ENCODE results near the gene CLNK.

Gene CLNK

GRCh38 chr4:10727140-10727880 is 42.7 kb upstream of the CLNK start:
- H4K20me1 ChIP-seq (ENCODE audit: control insufficient read depth, insufficient read depth, low read depth, low read length), result no peaks in the 10 kb centered on the region
- no peaks in the 10 kb centered on the region for H3K79me2 ChIP-seq (ENCODE audit: control insufficient read depth, low read length)
- H3K4me3 ChIP-seq (ENCODE audit: low read length), result no peak overlapping the region
- no peak for TF ChIP-seq EZH2phosphoT487 (IDR thresholded peaks at IDR 0.05; ENCODE audit: borderline replicate concordance, low read length)
- no peak overlapping the region for H3K27ac ChIP-seq (ENCODE audit: low read depth, low read length)
- no peaks in the 10 kb centered on the region for H3K36me3 ChIP-seq (ENCODE audit: control insufficient read depth, low read length)
- H3K4me1 ChIP-seq (ENCODE audit: control insufficient read depth, low read length), result peaks cover 23% of the 10 kb centered on the region
- H3K27me3 ChIP-seq (ENCODE audit: control insufficient read depth, low read length), result no peaks in the 10 kb centered on the region
- H3K4me2 ChIP-seq (ENCODE audit: low read length), result no peak overlapping the region
- peaks cover 2% of the 10 kb centered on the region; the same call in 1 of the 2 replicates for H3K9me3 ChIP-seq (ENCODE audit: control insufficient read depth, insufficient read depth, low read length)
- no peaks in the 10 kb centered on the region for H3K9me2 ChIP-seq (replicated peaks; ENCODE audit: control insufficient read depth, low read length)
- H3F3A ChIP-seq (ENCODE audit: control insufficient read depth, insufficient read depth), result no peaks in the 10 kb centered on the region

GRCh38 chr4:10722957-10723356 is 38.4 kb upstream of the CLNK start:
- H4K20me1 ChIP-seq (ENCODE audit: control insufficient read depth, insufficient read depth, low read depth, low read length), result no peaks in the 10 kb centered on the region
- peak overlapping the region; percentile 28 for H3K4me3 ChIP-seq (ENCODE audit: low read length)
- peak overlapping the region; percentile 42 for H3K4me2 ChIP-seq (ENCODE audit: low read length)
- no peak overlapping the region for H3K27ac ChIP-seq (ENCODE audit: low read depth, low read length)
- H3K9me3 ChIP-seq (ENCODE audit: control insufficient read depth, insufficient read depth, low read length), result peaks cover 5% of the 10 kb centered on the region; the same call in 1 of the 2 replicates
- H3F3A ChIP-seq (ENCODE audit: control insufficient read depth, insufficient read depth), result no peaks in the 10 kb centered on the region
- no peaks in the 10 kb centered on the region for H3K36me3 ChIP-seq (ENCODE audit: control insufficient read depth, low read length)
- TF ChIP-seq EZH2phosphoT487 (IDR thresholded peaks at IDR 0.05; ENCODE audit: borderline replicate concordance, low read length), result no peak
- TF ChIP-seq, protein P1, sequence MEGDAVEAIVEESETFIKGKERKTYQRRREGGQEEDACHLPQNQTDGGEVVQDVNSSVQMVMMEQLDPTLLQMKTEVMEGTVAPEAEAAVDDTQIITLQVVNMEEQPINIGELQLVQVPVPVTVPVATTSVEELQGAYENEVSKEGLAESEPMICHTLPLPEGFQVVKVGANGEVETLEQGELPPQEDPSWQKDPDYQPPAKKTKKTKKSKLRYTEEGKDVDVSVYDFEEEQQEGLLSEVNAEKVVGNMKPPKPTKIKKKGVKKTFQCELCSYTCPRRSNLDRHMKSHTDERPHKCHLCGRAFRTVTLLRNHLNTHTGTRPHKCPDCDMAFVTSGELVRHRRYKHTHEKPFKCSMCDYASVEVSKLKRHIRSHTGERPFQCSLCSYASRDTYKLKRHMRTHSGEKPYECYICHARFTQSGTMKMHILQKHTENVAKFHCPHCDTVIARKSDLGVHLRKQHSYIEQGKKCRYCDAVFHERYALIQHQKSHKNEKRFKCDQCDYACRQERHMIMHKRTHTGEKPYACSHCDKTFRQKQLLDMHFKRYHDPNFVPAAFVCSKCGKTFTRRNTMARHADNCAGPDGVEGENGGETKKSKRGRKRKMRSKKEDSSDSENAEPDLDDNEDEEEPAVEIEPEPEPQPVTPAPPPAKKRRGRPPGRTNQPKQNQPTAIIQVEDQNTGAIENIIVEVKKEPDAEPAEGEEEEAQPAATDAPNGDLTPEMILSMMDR (IDR thresholded peaks at IDR 0.05; ENCODE audit: low read depth, low read length, poor library complexity, severe bottlenecking), result no peak
- H3K27me3 ChIP-seq (ENCODE audit: control insufficient read depth, low read length), result no peaks in the 10 kb centered on the region
- H3K79me2 ChIP-seq (ENCODE audit: control insufficient read depth, low read length), result no peaks in the 10 kb centered on the region
- H3K9me2 ChIP-seq (replicated peaks; ENCODE audit: control insufficient read depth, low read length), result no peaks in the 10 kb centered on the region
- peaks cover 18% of the 10 kb centered on the region for H3K4me1 ChIP-seq (ENCODE audit: control insufficient read depth, low read length)

DNA sequence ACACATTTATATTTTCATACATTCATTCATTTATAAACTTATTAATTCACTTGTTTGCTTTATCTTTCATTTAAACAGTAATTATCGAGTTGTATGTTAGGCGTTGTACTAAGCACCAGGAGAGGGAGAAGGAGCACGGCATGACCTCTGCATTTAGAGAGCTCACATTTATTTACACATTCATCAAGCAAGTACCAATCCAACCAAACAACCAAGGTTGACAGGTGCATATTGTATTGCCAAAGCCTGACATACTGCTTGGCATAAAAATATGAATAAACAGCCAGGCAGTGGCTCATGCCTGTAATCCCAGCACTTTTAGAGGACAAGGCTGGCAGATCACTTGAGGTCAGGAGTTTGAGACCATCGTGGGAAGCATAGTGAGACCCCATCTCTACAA is 37.0 kb upstream of the CLNK start:
- H3K27me3 ChIP-seq (ENCODE audit: control insufficient read depth, low read length), result no peaks in the 10 kb centered on the region
- H3K9me2 ChIP-seq (replicated peaks; ENCODE audit: control insufficient read depth, low read length), result no peaks in the 10 kb centered on the region
- TF ChIP-seq EZH2phosphoT487 (IDR thresholded peaks at IDR 0.05; ENCODE audit: borderline replicate concordance, low read length), result no peak
- TF ChIP-seq, protein P1 (IDR thresholded peaks at IDR 0.05; ENCODE audit: low read depth, low read length, poor library complexity, severe bottlenecking), result no peak
- no peaks in the 10 kb centered on the region for H3K36me3 ChIP-seq (ENCODE audit: control insufficient read depth, low read length)
- no peaks in the 10 kb centered on the region for H3F3A ChIP-seq (ENCODE audit: control insufficient read depth, insufficient read depth)
- H3K27ac ChIP-seq (ENCODE audit: low read depth, low read length), result no peak overlapping the region
- no peak overlapping the region for H3K4me2 ChIP-seq (ENCODE audit: low read length)
- no peaks in the 10 kb centered on the region for H3K79me2 ChIP-seq (ENCODE audit: control insufficient read depth, low read length)
- H3K9me3 ChIP-seq (ENCODE audit: control insufficient read depth, insufficient read depth, low read length), result peaks cover 5% of the 10 kb centered on the region; the same call in 1 of the 2 replicates
- H3K4me1 ChIP-seq (ENCODE audit: control insufficient read depth, low read length), result peaks cover 18% of the 10 kb centered on the region
- H3K4me3 ChIP-seq (ENCODE audit: low read length), result no peak overlapping the region
- H4K20me1 ChIP-seq (ENCODE audit: control insufficient read depth, insufficient read depth, low read depth, low read length), result no peaks in the 10 kb centered on the region

- no peaks in the 10 kb centered on the region for H3K79me2 ChIP-seq (ENCODE audit: control insufficient read depth, low read length)
- H3K9me2 ChIP-seq (replicated peaks; ENCODE audit: control insufficient read depth, low read length), result no peaks in the 10 kb centered on the region
- no peak for TF ChIP-seq EZH2phosphoT487 (IDR thresholded peaks at IDR 0.05; ENCODE audit: borderline replicate concordance, low read length)
- TF ChIP-seq, protein P1 (IDR thresholded peaks at IDR 0.05; ENCODE audit: low read depth, low read length, poor library complexity, severe bottlenecking), result no peak
- no peaks in the 10 kb centered on the region for H3K36me3 ChIP-seq (ENCODE audit: control insufficient read depth, low read length)
- peaks cover 5% of the 10 kb centered on the region; the same call in 1 of the 2 replicates for H3K9me3 ChIP-seq (ENCODE audit: control insufficient read depth, insufficient read depth, low read length)
- no peaks in the 10 kb centered on the region for H4K20me1 ChIP-seq (ENCODE audit: control insufficient read depth, insufficient read depth, low read depth, low read length)
- no peaks in the 10 kb centered on the region for H3K4me1 ChIP-seq (ENCODE audit: control insufficient read depth, low read length)
- H3F3A ChIP-seq (ENCODE audit: control insufficient read depth, insufficient read depth), result no peaks in the 10 kb centered on the region
- H3K27ac ChIP-seq (ENCODE audit: low read depth, low read length), result no peak overlapping the region
- H3K4me2 ChIP-seq (ENCODE audit: low read length), result no peak overlapping the region
- no peak overlapping the region for H3K4me3 ChIP-seq (ENCODE audit: low read length)
- no peaks in the 10 kb centered on the region for H3K27me3 ChIP-seq (ENCODE audit: control insufficient read depth, low read length)
Observed at GRCh38 chr4:10716163-10716562, 31.6 kb upstream of the CLNK start.

All from DOHH2 (cell line).